GM18951 (cell line): ENCODE results near the gene FAM13B.
"Not testable (repeated sequence)": the region's sequence is repeated elsewhere in the genome, so short reads cannot be mapped to it uniquely, and the experiment has no call there.

ENCODE experiments used
- POLR2A ChIP-seq: IDR thresholded peaks from 4 replicates; pipeline ENCODE4 v1.6.1; 2011; ENCODE audit warnings: mild to moderate bottlenecking; ENCODE audit not compliant: insufficient read length, insufficient read depth; ENCODE audit errors: extremely low read depth
- in situ Hi-C: fragments of 300-500 bp; cut with MboI; formaldehyde crosslinking; loops from one replicate; pipeline ENCODE4 v1.12.0; 2022; ENCODE audit warnings: low sequenced_read_pairs, mixed read lengths, inconsistent platforms; ENCODE audit not compliant: unreplicated experiment

The FAM13B gene

GRCh38 chr5:138025285-138025684 lies 7.6 kb downstream of the FAM13B start:
- no peak for TF ChIP-seq POLR2A
- in situ Hi-C loops = no loop called here

- in situ Hi-C loops = no loop called here
- TF ChIP-seq POLR2A = no peak
These were observed 8.8 kb downstream of the FAM13B start for GRCh38 chr5:138024117-138024516.

- no peak for TF ChIP-seq POLR2A
- in situ Hi-C loops = no loop called here
These were observed 10.0 kb downstream of the FAM13B start for GRCh38 chr5:138022912-138023311.

GRCh38 chr5:138021771-138022170 lies 11.1 kb downstream of the FAM13B start:
- in situ Hi-C loops = no loop called here
- no peak for TF ChIP-seq POLR2A

- TF ChIP-seq POLR2A = no peak
- in situ Hi-C loops = no loop called here
These were observed 14.0 kb downstream of the FAM13B start for GRCh38 chr5:138018849-138019248.

- no peak for TF ChIP-seq POLR2A
- in situ Hi-C loops = no loop called here
These were observed 17.0 kb downstream of the FAM13B start for GRCh38 chr5:138015916-138016315.

- in situ Hi-C loops = no loop called here
- TF ChIP-seq POLR2A = no peak
These were observed 20.9 kb downstream of the FAM13B start for GRCh38 chr5:138011991-138012390.

GRCh38 chr5:138000102-138000723 lies 32.7 kb downstream of the FAM13B start:
- TF ChIP-seq POLR2A = no peak
- in situ Hi-C loops = no loop called here

GRCh38 chr5:137997726-137998213 lies 35.1 kb downstream of the FAM13B start:
- in situ Hi-C loops = no loop called here
- no peak for TF ChIP-seq POLR2A

- in situ Hi-C loops = no loop called here
- TF ChIP-seq POLR2A = no peak
These were observed 37.1 kb downstream of the FAM13B start for GRCh38 chr5:137995749-137996128.

GRCh38 chr5:137995077-137995748 lies 37.7 kb downstream of the FAM13B start:
- in situ Hi-C loops = no loop called here
- TF ChIP-seq POLR2A = no peak

- in situ Hi-C loops = no loop called here
- TF ChIP-seq POLR2A = no peak
These were observed 38.3 kb downstream of the FAM13B start for GRCh38 chr5:137994556-137994955.

- no peak for TF ChIP-seq POLR2A
- in situ Hi-C loops = no loop called here
These were observed 43.5 kb downstream of the FAM13B start for GRCh38 chr5:137989419-137989818.

- in situ Hi-C loops = no loop called here
- TF ChIP-seq POLR2A = no peak
These were observed 57.7 kb downstream of the FAM13B start for GRCh38 chr5:137975208-137975607.

- in situ Hi-C loops = not testable (repeated sequence)
These were observed 62.5 kb downstream of the FAM13B start for GRCh38 chr5:137970384-137970783.
